Panc1 (cell line): Measurements from ENCODE around the gene RBMS3. TPM values are rescaled to one million over a fixed set of nuclear protein-coding genes. Genes with fewer than 3 reads are reported as not detected.
"Not testable (repeated sequence)": the region's sequence is repeated elsewhere in the genome, so short reads cannot be mapped to it uniquely, and the experiment has no call there.

ENCODE experiments used
- ATAC-seq: fragments of 200-7000 bp; cut with Tn5 transposase; 2 replicates; pipeline ENCODE4 v1.9.1; 2020; ENCODE audit warnings: mild to moderate bottlenecking, moderate library complexity
- BruUV-seq: library from RNA; stranded (reverse); fragments of 400-500 nt; replicated peaks from 2 replicates; lab custom pipeline; 2021; lab: Mats Ljungman, UMichigan
- CTCF ChIA-PET: fragments of 300-600 bp; sonication (Branson Sonifier 250); formaldehyde crosslinking; loops from one replicate; lab custom pipeline; 2022; ENCODE audit warnings: antibody characterized with exemption; lab: Charles Lee
- POLR2A ChIA-PET: fragments of 300-600 bp; sonication (Branson Sonifier 250); formaldehyde crosslinking; loops from one replicate; lab custom pipeline; 2022; ENCODE audit warnings: antibody characterized with exemption; lab: Charles Lee
- DNase-seq: peaks from one replicate; pipeline ENCODE4 v3.0.0-alpha.2; 2010; ENCODE audit warnings: low read depth, low spot score
- H3K27ac ChIP-seq: 2 replicates; pipeline ENCODE4 v1.5.1; 2011; ENCODE audit warnings: mild to moderate bottlenecking, low read length, inconsistent platforms
- H3K27me3 ChIP-seq: fragments of 200-500 bp; sonication (Bioruptor generic); 2 replicates; pipeline ENCODE4 v1.6.0; 2014; ENCODE audit warnings: low read length, inconsistent platforms; ENCODE audit not compliant: control insufficient read depth, insufficient read depth
- H3K36me3 ChIP-seq: fragments of 200-500 bp; sonication (Bioruptor generic); 2 replicates; pipeline ENCODE4 v1.5.1; 2014; ENCODE audit warnings: inconsistent platforms, mild to moderate bottlenecking, low read length, moderate library complexity; ENCODE audit not compliant: control insufficient read depth, insufficient read depth
- H3K4me1 ChIP-seq: 2 replicates; pipeline ENCODE4 v1.5.1; 2011; ENCODE audit warnings: inconsistent platforms, mild to moderate bottlenecking, low read length, moderate library complexity; ENCODE audit not compliant: control insufficient read depth, insufficient read depth
- H3K4me3 ChIP-seq, 2 experiments: 2 replicates each; pipeline ENCODE4 v1.5.1; 2011 to 2012; ENCODE audit warnings: low read depth in 2 of 2, low read length in 2 of 2, mild to moderate bottlenecking in 2 of 2, inconsistent platforms in 1 of 2, moderate library complexity in 1 of 2
- H3K9me3 ChIP-seq: fragments of 200-500 bp; sonication (Bioruptor generic); 2 replicates; pipeline ENCODE4 v1.5.1; 2014; ENCODE audit warnings: low read depth, mild to moderate bottlenecking, inconsistent platforms, low read length, moderate library complexity; ENCODE audit not compliant: control insufficient read depth, insufficient read depth
- POLR2AphosphoS5 ChIP-seq: IDR thresholded peaks from 2 replicates; pipeline ENCODE4 v1.6.1; 2012; ENCODE audit warnings: mild to moderate bottlenecking, low read depth, low read length, moderate library complexity
- SIN3A ChIP-seq: IDR thresholded peaks from 2 replicates; pipeline ENCODE4 v1.6.1; 2012; ENCODE audit warnings: low read depth, mild to moderate bottlenecking, low read length, moderate library complexity, borderline replicate concordance; ENCODE audit not compliant: insufficient read depth
- TCF7L2 ChIP-seq: IDR thresholded peaks from 2 replicates; pipeline ENCODE4 v1.6.1; 2011; ENCODE audit warnings: mild to moderate bottlenecking, low read depth, low read length, inconsistent platforms
- in situ Hi-C: cut with HindIII; loops from 2 replicates; pipeline ENCODE4 v1.10.0; 2016; ENCODE audit warnings: low sequenced_read_pairs, low pct_unique_long_range_greater_than_20kb
- intact Hi-C: fragments of 100-400 bp; cut with micrococcal nuclease; formaldehyde crosslinking; loops from one replicate; pipeline ENCODE4 v1.10.0; 2022; ENCODE audit not compliant: unreplicated experiment
- total RNA-seq: library from RNA; stranded (reverse); gene quantifications from one replicate; pipeline ENCODE4 v1.2.1, GENCODE V29; 2021; ENCODE audit not compliant: unreplicated experiment
- TF ChIP-seq, protein P1 (sequence below): fragments of 450-650 bp; IDR thresholded peaks from 2 replicates; pipeline ENCODE4 v1.5.1; 2017; ENCODE audit warnings: mild to moderate bottlenecking
- TF ChIP-seq, protein P2 (sequence below), 2 experiments: IDR thresholded peaks; 2 replicates each; pipeline ENCODE4 v1.6.1; 2011 to 2012; ENCODE audit warnings: low read depth in 2 of 2, control low read depth in 1 of 2, low read length in 1 of 2, mild to moderate bottlenecking in 1 of 2, moderate library complexity in 1 of 2; ENCODE audit not compliant: insufficient read depth in 1 of 2

Gene RBMS3
- total RNA-seq, 1 experiment from 2014 or later = 1.1 TPM

GRCh38 chr3:29324180-29324651 is 43.3 kb downstream of the RBMS3 start:
- Histone ChIP-seq H3K9me3 (no peaks in the 10 kb centered on the region), H3K27me3 (no peaks in the 10 kb centered on the region), H3K4me1 (no peaks in the 10 kb centered on the region), H3K36me3 (no peaks in the 10 kb centered on the region), H3K4me3 (peak overlapping the region in 1 of 2 experiments; percentile 8; a peak in 1 of 4 replicates), H3K27ac (peak overlapping the region; percentile 29; the same call in 1 of the 2 replicates)
- ATAC-seq (peak; percentile 93), DNase-seq (peak; percentile 15)
- TF ChIP-seq, protein P1, sequence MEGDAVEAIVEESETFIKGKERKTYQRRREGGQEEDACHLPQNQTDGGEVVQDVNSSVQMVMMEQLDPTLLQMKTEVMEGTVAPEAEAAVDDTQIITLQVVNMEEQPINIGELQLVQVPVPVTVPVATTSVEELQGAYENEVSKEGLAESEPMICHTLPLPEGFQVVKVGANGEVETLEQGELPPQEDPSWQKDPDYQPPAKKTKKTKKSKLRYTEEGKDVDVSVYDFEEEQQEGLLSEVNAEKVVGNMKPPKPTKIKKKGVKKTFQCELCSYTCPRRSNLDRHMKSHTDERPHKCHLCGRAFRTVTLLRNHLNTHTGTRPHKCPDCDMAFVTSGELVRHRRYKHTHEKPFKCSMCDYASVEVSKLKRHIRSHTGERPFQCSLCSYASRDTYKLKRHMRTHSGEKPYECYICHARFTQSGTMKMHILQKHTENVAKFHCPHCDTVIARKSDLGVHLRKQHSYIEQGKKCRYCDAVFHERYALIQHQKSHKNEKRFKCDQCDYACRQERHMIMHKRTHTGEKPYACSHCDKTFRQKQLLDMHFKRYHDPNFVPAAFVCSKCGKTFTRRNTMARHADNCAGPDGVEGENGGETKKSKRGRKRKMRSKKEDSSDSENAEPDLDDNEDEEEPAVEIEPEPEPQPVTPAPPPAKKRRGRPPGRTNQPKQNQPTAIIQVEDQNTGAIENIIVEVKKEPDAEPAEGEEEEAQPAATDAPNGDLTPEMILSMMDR = no peak
- ChIA-PET POLR2A (interaction anchor here (0.6 to 1.0 kb wide), 2 partner anchors 30 to 793 kb away, joined by 3 to 4 read pairs; no protein-coding TSS in a partner anchor), CTCF (no interaction called here)
- in situ Hi-C loops (no loop called here), intact Hi-C loops (no loop called here)
- BruUV-seq = no TSS peak

- ATAC-seq, POLR2A ChIA-PET, in situ Hi-C loops, BruUV-seq, H3K27ac ChIP-seq, H3K36me3 ChIP-seq, DNase-seq, H3K4me1 ChIP-seq, CTCF ChIA-PET, intact Hi-C loops, H3K9me3 ChIP-seq, H3K4me3 ChIP-seq, H3K27me3 ChIP-seq: not testable (repeated sequence)
Observed at GRCh38 chr3:29326540-29326939, 45.7 kb downstream of the RBMS3 start.

DNA sequence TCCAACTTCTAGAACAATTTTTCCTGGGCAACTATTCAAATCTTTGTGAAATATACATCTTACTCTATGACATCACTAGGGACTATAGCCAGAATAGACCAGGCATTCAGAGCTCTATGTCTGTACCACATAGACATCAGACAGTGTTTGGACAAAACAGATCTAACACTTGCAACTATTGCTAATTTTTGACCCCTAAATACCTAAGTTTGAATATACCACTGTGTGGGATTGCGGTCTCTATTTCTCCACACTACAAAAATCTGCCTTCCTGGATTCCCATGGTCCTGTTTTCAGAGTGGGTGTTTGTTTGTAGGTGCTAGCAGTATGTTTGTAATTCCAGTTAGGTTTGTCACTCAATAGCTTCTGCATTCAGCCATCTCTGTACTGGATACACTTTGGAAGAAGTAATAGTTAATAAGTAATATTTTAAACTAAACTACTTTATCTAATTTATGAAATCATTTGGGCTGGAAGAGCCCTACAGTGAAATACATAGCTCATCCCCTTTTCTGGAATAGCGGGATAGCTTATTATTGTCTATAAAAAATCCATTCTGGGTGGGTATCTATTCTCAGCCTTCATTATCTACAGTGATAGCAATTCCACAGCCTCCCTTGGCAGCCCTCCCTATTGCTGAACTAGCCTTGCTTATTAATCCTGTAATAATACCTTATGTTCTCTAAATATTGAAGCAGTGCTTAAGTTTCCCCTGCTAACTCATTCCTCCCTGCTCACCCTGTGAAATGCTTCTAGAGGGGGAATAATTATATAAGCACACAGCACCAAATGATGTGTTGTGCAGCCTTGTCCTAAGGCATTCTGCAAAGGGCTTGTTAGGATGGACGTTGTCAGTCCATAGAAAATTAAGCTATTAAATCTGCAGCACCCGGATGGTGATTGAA is 49.4 kb downstream of the RBMS3 start:
- TF ChIP-seq TCF7L2 = no peak
- TF ChIP-seq, protein P2, sequence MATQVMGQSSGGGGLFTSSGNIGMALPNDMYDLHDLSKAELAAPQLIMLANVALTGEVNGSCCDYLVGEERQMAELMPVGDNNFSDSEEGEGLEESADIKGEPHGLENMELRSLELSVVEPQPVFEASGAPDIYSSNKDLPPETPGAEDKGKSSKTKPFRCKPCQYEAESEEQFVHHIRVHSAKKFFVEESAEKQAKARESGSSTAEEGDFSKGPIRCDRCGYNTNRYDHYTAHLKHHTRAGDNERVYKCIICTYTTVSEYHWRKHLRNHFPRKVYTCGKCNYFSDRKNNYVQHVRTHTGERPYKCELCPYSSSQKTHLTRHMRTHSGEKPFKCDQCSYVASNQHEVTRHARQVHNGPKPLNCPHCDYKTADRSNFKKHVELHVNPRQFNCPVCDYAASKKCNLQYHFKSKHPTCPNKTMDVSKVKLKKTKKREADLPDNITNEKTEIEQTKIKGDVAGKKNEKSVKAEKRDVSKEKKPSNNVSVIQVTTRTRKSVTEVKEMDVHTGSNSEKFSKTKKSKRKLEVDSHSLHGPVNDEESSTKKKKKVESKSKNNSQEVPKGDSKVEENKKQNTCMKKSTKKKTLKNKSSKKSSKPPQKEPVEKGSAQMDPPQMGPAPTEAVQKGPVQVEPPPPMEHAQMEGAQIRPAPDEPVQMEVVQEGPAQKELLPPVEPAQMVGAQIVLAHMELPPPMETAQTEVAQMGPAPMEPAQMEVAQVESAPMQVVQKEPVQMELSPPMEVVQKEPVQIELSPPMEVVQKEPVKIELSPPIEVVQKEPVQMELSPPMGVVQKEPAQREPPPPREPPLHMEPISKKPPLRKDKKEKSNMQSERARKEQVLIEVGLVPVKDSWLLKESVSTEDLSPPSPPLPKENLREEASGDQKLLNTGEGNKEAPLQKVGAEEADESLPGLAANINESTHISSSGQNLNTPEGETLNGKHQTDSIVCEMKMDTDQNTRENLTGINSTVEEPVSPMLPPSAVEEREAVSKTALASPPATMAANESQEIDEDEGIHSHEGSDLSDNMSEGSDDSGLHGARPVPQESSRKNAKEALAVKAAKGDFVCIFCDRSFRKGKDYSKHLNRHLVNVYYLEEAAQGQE (IDR thresholded peaks at IDR 0.05; ENCODE audit: insufficient read depth in 1 of 2, low read depth in 2 of 2, low read length in 1 of 2) = no peak
- no peak for TF ChIP-seq SIN3A
- no peak for TF ChIP-seq POLR2AphosphoS5
- TF ChIP-seq, protein P1 = no peak
- intact Hi-C loops = no loop called here
- no peaks in the 10 kb centered on the region for H3K27me3 ChIP-seq
- H3K9me3 ChIP-seq = no peaks in the 10 kb centered on the region
- H3K4me3 ChIP-seq = no peak overlapping the region
- H3K27ac ChIP-seq = no peak overlapping the region
- ChIA-PET CTCF (no interaction called here), POLR2A (no interaction called here)
- in situ Hi-C loops = no loop called here
- H3K36me3 ChIP-seq = no peaks in the 10 kb centered on the region
- no TSS peak for BruUV-seq
- ATAC-seq = no peak
- no peak for DNase-seq
- no peaks in the 10 kb centered on the region; the same call in 1 of the 2 replicates for H3K4me1 ChIP-seq
